Endothelial cell of umbilical vein (primary cell): Measurements from ENCODE around the gene ABCA2. TPM values are rescaled to one million over a fixed set of nuclear protein-coding genes. Genes with fewer than 3 reads are reported as not detected.

Source experiments
- BruUV-seq: library from RNA; stranded (reverse); fragments of 400-500 nt; replicated peaks from 2 replicates; lab custom pipeline; 2021; lab: Mats Ljungman, UMichigan
- CTCF ChIA-PET: fragments of 300-600, 350-600 bp; sonication (Branson Sonifier 250); formaldehyde crosslinking; loops from one replicate; lab custom pipeline; 2021; ENCODE audit warnings: antibody characterized with exemption, inconsistent platforms; lab: Charles Lee
- POLR2A ChIA-PET: fragments of 300-600, 350-600 bp; sonication (Branson Sonifier 250); formaldehyde crosslinking; loops from one replicate; lab custom pipeline; 2021; ENCODE audit warnings: antibody characterized with exemption, inconsistent platforms; lab: Charles Lee
- DNase-seq: peaks from one replicate; pipeline ENCODE4 v3.0.0-alpha.2; 2011; ENCODE audit warnings: low read depth, low spot score
- FAIRE-seq: peaks from 2 replicates; lab custom pipeline; 2011; peaks lifted over from hg19 to GRCh38; lab: Jason Lieb, UNC
- H2AFZ ChIP-seq: 2 replicates; pipeline ENCODE4 v1.6.0; 2012; ENCODE audit warnings: low read depth, low read length, control low read depth, inconsistent platforms
- H3K27ac ChIP-seq: 2 replicates; pipeline ENCODE4 v1.5.1; 2011; ENCODE audit warnings: low read depth, mild to moderate bottlenecking, control low read depth, low read length, moderate library complexity; ENCODE audit not compliant: insufficient read depth
- H3K27me3 ChIP-seq, 2 experiments: 2 replicates each; pipeline versions ENCODE4 v1.6.0 to v1.6.1; 2011; ENCODE audit warnings: low read length in 2 of 2, mixed read lengths in 1 of 2; ENCODE audit not compliant: control insufficient read depth in 2 of 2, insufficient read depth in 2 of 2
- H3K36me3 ChIP-seq, 2 experiments: 2 replicates in 1 of 2; 3 replicates in 1 of 2; pipeline ENCODE4 v1.5.1; 2011; ENCODE audit warnings: low read length in 2 of 2, mild to moderate bottlenecking in 1 of 2, moderate library complexity in 1 of 2; ENCODE audit not compliant: control insufficient read depth in 2 of 2, insufficient read depth in 2 of 2; ENCODE audit errors: extremely low read depth in 1 of 2
- H3K4me1 ChIP-seq: 3 replicates; pipeline ENCODE4 v1.5.1; 2011; ENCODE audit warnings: mild to moderate bottlenecking, low read length; ENCODE audit not compliant: control insufficient read depth, insufficient read depth; ENCODE audit errors: extremely low read depth
- H3K4me2 ChIP-seq: 2 replicates; pipeline ENCODE4 v1.6.1; 2011; ENCODE audit warnings: low read length, control low read depth, mixed read lengths; ENCODE audit not compliant: insufficient read depth
- H3K4me3 ChIP-seq, 3 experiments: fragments of 200-600 bp in 1 of 3; sonication (generic), shearing (Covaris generic) in 1 of 3; replicated peaks in 1 of 3; 2 replicates each; pipeline ENCODE4 v1.5.1; 2011 to 2016; ENCODE audit warnings: control low read depth in 3 of 3, low read length in 3 of 3, mild to moderate bottlenecking in 2 of 3, inconsistent platforms in 1 of 3, low read depth in 1 of 3, moderate library complexity in 1 of 3; ENCODE audit not compliant: insufficient read depth in 1 of 3
- H3K79me2 ChIP-seq: 2 replicates; pipeline ENCODE4 v1.6.0; 2012; ENCODE audit warnings: low read length, inconsistent platforms; ENCODE audit not compliant: control insufficient read depth, insufficient read depth
- H3K9ac ChIP-seq: replicated peaks from 2 replicates; pipeline ENCODE3; 2011; ENCODE audit warnings: low read length, control low read depth; ENCODE audit not compliant: insufficient read depth; ENCODE audit errors: extremely low read depth
- H3K9me1 ChIP-seq: replicated peaks from 3 replicates; pipeline ENCODE4 v1.6.0; 2011; ENCODE audit warnings: mild to moderate bottlenecking, low read length; ENCODE audit not compliant: control insufficient read depth, insufficient read depth; ENCODE audit errors: extremely low read depth
- H3K9me3 ChIP-seq: replicated peaks from 2 replicates; pipeline ENCODE4 v1.5.1; 2012; ENCODE audit warnings: low read length, inconsistent platforms; ENCODE audit not compliant: control insufficient read depth, insufficient read depth
- H4K20me1 ChIP-seq: replicated peaks from 2 replicates; pipeline ENCODE3; 2011; ENCODE audit warnings: mild to moderate bottlenecking, low read length; ENCODE audit not compliant: control insufficient read depth, insufficient read depth; ENCODE audit errors: extremely low read depth
- EZH2 ChIP-seq: IDR thresholded peaks from 2 replicates; pipeline ENCODE4 v1.6.1; 2012; ENCODE audit warnings: borderline replicate concordance, low read depth, mild to moderate bottlenecking, moderate library complexity, low read length, inconsistent platforms; ENCODE audit not compliant: severe bottlenecking
- FOS ChIP-seq: IDR thresholded peaks from 2 replicates; pipeline ENCODE4 v1.6.1; 2011; ENCODE audit warnings: mild to moderate bottlenecking, low read length, moderate library complexity, borderline replicate concordance; ENCODE audit not compliant: insufficient read depth
- GATA2 ChIP-seq: IDR thresholded peaks from 2 replicates; pipeline ENCODE4 v1.7.0; 2011; ENCODE audit warnings: low read depth, mild to moderate bottlenecking, moderate library complexity, mixed read lengths, low read length; ENCODE audit not compliant: insufficient read length, insufficient read depth
- JUN ChIP-seq: IDR thresholded peaks from 2 replicates; pipeline ENCODE4 v1.6.1; 2011; ENCODE audit warnings: borderline replicate concordance, low read depth; ENCODE audit not compliant: insufficient read length, insufficient read depth
- MYC ChIP-seq: IDR thresholded peaks from one replicate; pipeline ENCODE4 v1.6.1; 2011; ENCODE audit warnings: mild to moderate bottlenecking, low read depth, low read length
- POLR2A ChIP-seq: IDR thresholded peaks from 2 replicates; pipeline ENCODE4 v1.6.1; 2012; ENCODE audit warnings: low read depth, mild to moderate bottlenecking, control low read depth, low read length
- POLR2AphosphoS5 ChIP-seq: IDR thresholded peaks from 2 replicates; pipeline ENCODE4 v1.6.1; 2012; ENCODE audit warnings: low read depth, mild to moderate bottlenecking, control low read depth, low read length, moderate library complexity; ENCODE audit not compliant: insufficient read depth
- dilution Hi-C: fragments of 300-500 bp; cut with MboI; formaldehyde crosslinking; loops from one replicate; pipeline ENCODE4 v1.15.0; 2019; ENCODE audit warnings: low sequenced_read_pairs; ENCODE audit not compliant: extremely low pct_ligation_motif_present
- intact Hi-C: fragments of 100-400 bp; cut with micrococcal nuclease; formaldehyde crosslinking; loops from one replicate; pipeline ENCODE4 v1.10.0; 2022
- polyA plus RNA-seq, 4 experiments: library from polyadenylated mRNA; depleted of rRNA in 3 of 4; stranded (reverse) in 3 of 4; unstranded in 1 of 4; fragments of >200 nt; gene quantifications; 2 replicates each; pipeline versions ENCODE4 v1.2.1 to v1.2.3, GENCODE V29; 2011 to 2012; ENCODE audit warnings: missing spikeins in 1 of 4
- total RNA-seq: library from RNA; stranded (reverse); gene quantifications from 2 replicates; pipeline ENCODE4 v1.2.3, GENCODE V29; 2021
- TF ChIP-seq, protein P1 (sequence below), 2 donors: IDR thresholded peaks; 1 replicate in 1 of 2; 2 replicates in 1 of 2; pipeline ENCODE4 v1.5.1; 2011; ENCODE audit warnings: low read length in 2 of 2, mild to moderate bottlenecking in 2 of 2, moderate library complexity in 2 of 2, control low read depth in 1 of 2, inconsistent platforms in 1 of 2, low read depth in 1 of 2; ENCODE audit not compliant: insufficient read depth in 1 of 2; ENCODE audit errors: extremely low read depth in 1 of 2
- TF ChIP-seq, protein P2 (sequence below): IDR thresholded peaks from 2 replicates; pipeline ENCODE4 v1.6.1; 2011; ENCODE audit not compliant: insufficient read depth, insufficient read length

Gene ABCA2
- total and polyA plus RNA-seq, 2 donors (not counting 3 experiments of a cell fraction or from before 2014, with no cell fraction given): 20.0 to 29.1 TPM

DNA sequence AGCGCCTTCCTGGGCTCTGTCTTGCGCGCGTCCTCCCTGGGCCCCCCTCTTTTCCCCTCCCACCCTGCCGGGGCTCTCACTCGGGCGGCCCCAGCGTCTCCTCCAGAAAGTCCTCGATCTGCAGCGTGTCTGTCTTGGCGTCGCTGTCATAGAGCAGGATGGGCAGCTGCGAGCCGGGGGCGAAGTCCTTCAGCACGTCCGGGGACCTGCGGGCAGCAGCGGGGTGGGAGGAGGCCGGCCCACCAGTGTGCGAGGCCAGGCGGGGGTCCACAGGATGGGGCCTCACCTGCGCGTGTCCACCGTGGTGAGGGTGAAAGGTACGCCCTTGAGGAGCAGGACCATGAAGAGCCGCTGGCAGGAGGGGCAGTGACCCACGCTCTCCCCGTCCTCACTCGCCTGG lies 32.7 kb downstream of the ABCA2 start:
- no peaks in the 10 kb centered on the region for H4K20me1 ChIP-seq
- no TSS peak for BruUV-seq
- H3K4me2 ChIP-seq: no peak overlapping the region
- H3K79me2 ChIP-seq: peaks cover 9% of the 10 kb centered on the region
- H3K27me3 ChIP-seq: no peaks in the 10 kb centered on the region
- H3K9me1 ChIP-seq: no peaks in the 10 kb centered on the region
- no peak overlapping the region for H3K4me3 ChIP-seq
- FAIRE-seq (no peak), DNase-seq (no peak)
- intact Hi-C loops (loop anchor here (5.0 kb wide), 1 partner anchor 153 kb away; the partner anchor contains the start of gene AJM1), dilution Hi-C loops (no loop called here)
- no peak overlapping the region for H2AFZ ChIP-seq
- no peak overlapping the region for H3K27ac ChIP-seq
- peaks cover 32% of the 10 kb centered on the region for H3K4me1 ChIP-seq
- H3K9ac ChIP-seq: no peak overlapping the region
- no peaks in the 10 kb centered on the region for H3K9me3 ChIP-seq
- POLR2A ChIA-PET: no interaction called here
- CTCF ChIA-PET: interaction anchor here (0.5 to 1.9 kb wide), 6 partner anchors 34 to 109 kb away, joined by 3 to 16 read pairs (median 6); partner anchors contain the start of gene TRAF2
- no peak for TF ChIP-seq GATA2
- no peak for TF ChIP-seq JUN
- TF ChIP-seq FOS: no peak
- no peak for TF ChIP-seq EZH2
- no peak for TF ChIP-seq MYC
- TF ChIP-seq, protein P1, sequence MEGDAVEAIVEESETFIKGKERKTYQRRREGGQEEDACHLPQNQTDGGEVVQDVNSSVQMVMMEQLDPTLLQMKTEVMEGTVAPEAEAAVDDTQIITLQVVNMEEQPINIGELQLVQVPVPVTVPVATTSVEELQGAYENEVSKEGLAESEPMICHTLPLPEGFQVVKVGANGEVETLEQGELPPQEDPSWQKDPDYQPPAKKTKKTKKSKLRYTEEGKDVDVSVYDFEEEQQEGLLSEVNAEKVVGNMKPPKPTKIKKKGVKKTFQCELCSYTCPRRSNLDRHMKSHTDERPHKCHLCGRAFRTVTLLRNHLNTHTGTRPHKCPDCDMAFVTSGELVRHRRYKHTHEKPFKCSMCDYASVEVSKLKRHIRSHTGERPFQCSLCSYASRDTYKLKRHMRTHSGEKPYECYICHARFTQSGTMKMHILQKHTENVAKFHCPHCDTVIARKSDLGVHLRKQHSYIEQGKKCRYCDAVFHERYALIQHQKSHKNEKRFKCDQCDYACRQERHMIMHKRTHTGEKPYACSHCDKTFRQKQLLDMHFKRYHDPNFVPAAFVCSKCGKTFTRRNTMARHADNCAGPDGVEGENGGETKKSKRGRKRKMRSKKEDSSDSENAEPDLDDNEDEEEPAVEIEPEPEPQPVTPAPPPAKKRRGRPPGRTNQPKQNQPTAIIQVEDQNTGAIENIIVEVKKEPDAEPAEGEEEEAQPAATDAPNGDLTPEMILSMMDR (IDR thresholded peaks at IDR 0.05; ENCODE audit: extremely low read depth in 1 of 2, insufficient read depth in 1 of 2, low read depth in 1 of 2, low read length in 2 of 2): no peak
- TF ChIP-seq, protein P2, sequence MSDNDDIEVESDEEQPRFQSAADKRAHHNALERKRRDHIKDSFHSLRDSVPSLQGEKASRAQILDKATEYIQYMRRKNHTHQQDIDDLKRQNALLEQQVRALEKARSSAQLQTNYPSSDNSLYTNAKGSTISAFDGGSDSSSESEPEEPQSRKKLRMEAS: no peak
- TF ChIP-seq POLR2AphosphoS5: no peak
- no peak for TF ChIP-seq POLR2A
- H3K36me3 ChIP-seq: no peaks in the 10 kb centered on the region
